HepG2 (cell line): ENCODE data around the gene NEURL4. TPM values are rescaled to one million over a fixed set of nuclear protein-coding genes. Genes with fewer than 3 reads are reported as not detected.

Source experiments
- ATAC-seq: fragments of 200-7000 bp; cut with Tn5 transposase; 3 replicates; pipeline ENCODE4 v1.9.1; 2020; ENCODE audit warnings: mild to moderate bottlenecking, moderate library complexity
- BruUV-seq: library from RNA; stranded (reverse); fragments of 400-500 nt; replicated peaks from 2 replicates; lab custom pipeline; 2021; lab: Mats Ljungman, UMichigan
- CTCF ChIA-PET: fragments of 300-600 bp; formaldehyde crosslinking; extraction: SDS; loops from one replicate; lab custom pipeline; 2021; ENCODE audit warnings: low total read pairs, inconsistent platforms, low intra/inter-chr PET ratio; lab: Yijun Ruan, JAX
- POLR2A ChIA-PET: fragments of 350-600 bp; sonication (Branson Sonifier 250); formaldehyde crosslinking; loops from one replicate; lab custom pipeline; 2020; ENCODE audit warnings: antibody characterized with exemption, inconsistent platforms; lab: Yijun Ruan, JAX
- DNase-seq: peaks from one replicate; pipeline ENCODE4 v3.0.0-alpha.2; 2015; ENCODE audit warnings: low spot score
- FAIRE-seq: peaks from 3 replicates; lab custom pipeline; 2011; peaks lifted over from hg19 to GRCh38; lab: Jason Lieb, UNC
- H2AFZ ChIP-seq: one replicate; pipeline ENCODE4 v1.6.1; 2011; ENCODE audit warnings: low read length, inconsistent platforms
- H3K27ac ChIP-seq: fragments of 300-600 bp; 3 replicates; pipeline ENCODE4 v1.8.0; 2011; ENCODE audit warnings: mixed run types, mild to moderate bottlenecking, mixed read lengths, low read length, inconsistent platforms; ENCODE audit not compliant: insufficient read depth; ENCODE audit errors: extremely low read length
- H3K27me3 ChIP-seq, 2 experiments: fragments of 200-600 bp in 1 of 2; 2 replicates in 1 of 2; 3 replicates in 1 of 2; pipeline versions ENCODE4 v1.6.0 to v1.8.0; 2011; ENCODE audit warnings: low read length in 2 of 2, mild to moderate bottlenecking in 2 of 2, moderate library complexity in 2 of 2, inconsistent platforms in 1 of 2; ENCODE audit not compliant: insufficient read depth in 2 of 2, control insufficient read depth in 1 of 2
- H3K36me3 ChIP-seq, 2 experiments: fragments of 200-600 bp in 1 of 2; replicated peaks in 1 of 2; 2 replicates in 1 of 2; 3 replicates in 1 of 2; pipeline versions ENCODE4 v1.5.1 to v1.8.0; 2011; ENCODE audit warnings: low read length in 2 of 2, inconsistent platforms in 1 of 2; ENCODE audit not compliant: insufficient read depth in 2 of 2, control insufficient read depth in 1 of 2
- H3K4me1 ChIP-seq: 2 replicates; pipeline ENCODE4 v1.5.1; 2012; ENCODE audit warnings: low read length, inconsistent platforms; ENCODE audit not compliant: insufficient read depth
- H3K4me2 ChIP-seq: 2 replicates; pipeline ENCODE4 v1.6.0; 2011; ENCODE audit warnings: low read depth, low read length, inconsistent platforms
- H3K4me3 ChIP-seq, 3 experiments: fragments of 200-600 bp in 1 of 3; sonication (generic), shearing (Covaris generic) in 1 of 3; replicated peaks in 1 of 3; 2 replicates each; pipeline ENCODE4 v1.5.1; 2011 to 2016; ENCODE audit warnings: low read length in 3 of 3, inconsistent platforms in 2 of 3, low read depth in 2 of 3, mild to moderate bottlenecking in 2 of 3, control low read depth in 1 of 3, mixed read lengths in 1 of 3; ENCODE audit not compliant: insufficient read depth in 1 of 3
- H3K79me2 ChIP-seq: one replicate; pipeline ENCODE4 v1.6.1; 2011; ENCODE audit warnings: low read length, inconsistent platforms; ENCODE audit not compliant: insufficient read depth
- H3K9ac ChIP-seq: 2 replicates; pipeline ENCODE4 v1.6.0; 2011; ENCODE audit warnings: mild to moderate bottlenecking, low read depth, low read length, inconsistent platforms; ENCODE audit not compliant: insufficient read depth
- H3K9me3 ChIP-seq: 2 replicates; pipeline ENCODE4 v1.5.1; 2012; ENCODE audit warnings: mild to moderate bottlenecking, low read length
- H4K20me1 ChIP-seq: 2 replicates; pipeline ENCODE4 v1.6.0; 2011; ENCODE audit warnings: inconsistent platforms, mild to moderate bottlenecking, low read length, moderate library complexity; ENCODE audit not compliant: insufficient read depth
- CREB1 ChIP-seq, 2 experiments: fragments of 450-650 bp in 1 of 2; IDR thresholded peaks; 2 replicates each; pipeline ENCODE4 v1.6.1; 2016 to 2017; ENCODE audit warnings: control low read depth in 1 of 2, mild to moderate bottlenecking in 1 of 2, missing compliant biosample characterization in 1 of 2, missing genetic modification characterization in 1 of 2
- FOXJ3 ChIP-seq: sonication (generic); formaldehyde crosslinking; IDR thresholded peaks from 2 replicates; pipeline ENCODE4 v1.4.0; 2020; ENCODE audit warnings: missing genetic modification reagents, mild to moderate bottlenecking, borderline replicate concordance
- HDAC2 ChIP-seq: sonication (generic); formaldehyde crosslinking; IDR thresholded peaks from 2 replicates; pipeline ENCODE4 v1.4.0; 2020; ENCODE audit warnings: missing genetic modification reagents
- NCOA5 ChIP-seq: sonication (generic); formaldehyde crosslinking; IDR thresholded peaks from 2 replicates; pipeline ENCODE4 v1.4.0; 2020; ENCODE audit warnings: missing genetic modification reagents
- TBX3 ChIP-seq: fragments of 450-650 bp; IDR thresholded peaks from 2 replicates; pipeline ENCODE4 v1.6.1; 2017; ENCODE audit warnings: antibody characterized with exemption, mild to moderate bottlenecking, inconsistent platforms, borderline replicate concordance
- ZNF124 ChIP-seq: sonication (generic); formaldehyde crosslinking; IDR thresholded peaks from 2 replicates; pipeline ENCODE4 v1.4.0; 2020; ENCODE audit warnings: missing genetic modification reagents
- ZNF20 ChIP-seq: sonication (generic); formaldehyde crosslinking; IDR thresholded peaks from 2 replicates; pipeline ENCODE4 v1.4.0; 2020; ENCODE audit warnings: mild to moderate bottlenecking, moderate library complexity, missing genetic modification reagents
- ZNF572 ChIP-seq: sonication (generic); formaldehyde crosslinking; IDR thresholded peaks from 2 replicates; pipeline ENCODE4 v1.5.1; 2020; ENCODE audit warnings: mild to moderate bottlenecking, missing genetic modification reagents
- ZNF598 ChIP-seq: sonication (generic); formaldehyde crosslinking; IDR thresholded peaks from 2 replicates; pipeline ENCODE4 v1.5.1; 2020; ENCODE audit warnings: mild to moderate bottlenecking, missing genetic modification reagents, borderline replicate concordance
- ZNF607 ChIP-seq: sonication (generic); formaldehyde crosslinking; IDR thresholded peaks from 2 replicates; pipeline ENCODE4 v1.5.1; 2020; ENCODE audit warnings: missing genetic modification reagents, mild to moderate bottlenecking, borderline replicate concordance
- ZZZ3 ChIP-seq: sonication (generic); formaldehyde crosslinking; IDR thresholded peaks from 2 replicates; pipeline ENCODE4 v1.4.0; 2020; ENCODE audit warnings: missing genetic modification reagents, mild to moderate bottlenecking, borderline replicate concordance
- WGBS: methylation state at CpG from one replicate; pipeline ENCODE4 v1.1.6; 2017; ENCODE audit warnings: low lambda C conversion rate; 5-methylcytosine and 5-hydroxymethylcytosine counted together
- in situ Hi-C: cut with HindIII; loops from 2 replicates; pipeline ENCODE4 v1.10.0; 2017; ENCODE audit warnings: low pct_unique_long_range_greater_than_20kb; ENCODE audit not compliant: extremely low pct_ligation_motif_present
- intact Hi-C: fragments of 100-400 bp; cut with micrococcal nuclease; formaldehyde crosslinking; loops from one replicate; pipeline ENCODE4 v1.10.0; 2022; ENCODE audit not compliant: unreplicated experiment
- polyA plus RNA-seq, 8 experiments: library from polyadenylated mRNA; depleted of rRNA in 3 of 8; stranded (reverse) in 7 of 8; unstranded in 1 of 8; fragments of >200 nt; fragmentation: Illumina TruSeq in 4 of 8; extraction: Trizol in 4 of 8; gene quantifications; 2 replicates each; pipeline versions ENCODE4 v1.2.1 to v1.2.3, GENCODE V29; 2011 to 2016; ENCODE audit warnings: low read depth in 4 of 8, missing spikeins in 1 of 8, mixed read lengths in 1 of 8; ENCODE audit not compliant: insufficient read depth in 1 of 8
- total RNA-seq, 5 experiments: library from RNA; depleted of rRNA; stranded (reverse); fragments of >200 nt; fragmentation: Illumina TruSeq; extraction: Trizol; gene quantifications; 2 replicates each; pipeline ENCODE4 v1.2.3, GENCODE V29; 2016; ENCODE audit warnings: low read depth in 1 of 5
- TF ChIP-seq, protein P1 (sequence below): sonication (generic); formaldehyde crosslinking; IDR thresholded peaks from 2 replicates; pipeline ENCODE4 v1.9.0; 2021; ENCODE audit warnings: mild to moderate bottlenecking, missing genetic modification reagents

NEURL4 gene
- total and polyA plus RNA-seq, 2 of the 13 experiments (the other 11 are each of a cell fraction or from before 2014, with no cell fraction given), result 14.8 to 15.7 TPM

DNA sequence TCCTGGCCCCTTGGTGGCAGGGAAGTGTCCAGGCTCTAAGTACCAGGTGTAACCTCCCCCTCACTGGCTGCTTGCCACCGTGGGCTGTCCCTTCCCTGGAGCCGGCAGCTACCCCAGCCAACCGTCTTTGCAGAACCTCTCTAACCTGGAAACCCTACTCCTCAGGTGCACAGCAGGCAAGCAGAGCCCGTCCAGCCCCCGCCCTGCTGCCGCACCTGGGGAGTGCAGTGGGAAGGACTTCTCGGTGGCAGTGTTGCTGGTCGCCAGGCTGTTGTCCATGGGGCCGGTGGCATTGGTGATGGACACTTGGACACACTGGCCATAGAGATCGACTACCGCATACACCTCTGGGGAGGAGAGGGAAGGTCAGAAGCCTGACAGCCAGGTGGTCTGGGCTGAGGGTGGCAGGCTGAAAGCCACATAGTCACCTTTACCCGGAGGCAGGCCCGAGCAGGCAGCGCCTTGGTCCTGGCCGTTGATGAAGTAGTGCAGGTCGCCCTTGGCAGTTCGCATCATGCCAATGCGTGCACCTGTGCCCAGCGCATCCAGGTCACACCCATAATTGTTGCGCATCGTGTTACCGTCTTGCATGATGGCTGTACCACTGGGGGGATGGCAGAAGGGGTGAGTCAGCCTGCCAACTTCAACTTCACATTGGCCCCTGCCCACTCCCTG lies 6.5 kb downstream of the NEURL4 start (continued):
- TF ChIP-seq FOXJ3 (CRISPR knock-in tag) (no peak), NCOA5 (no peak), ZNF607 (no peak), TBX3 (no peak), ZZZ3 (no peak), CREB1 (IDR thresholded peaks at IDR 0.05) (no peak), CREB1 (CRISPR knock-in tag; IDR thresholded peaks at IDR 0.05) (no peak), ZNF598 (CRISPR knock-in tag) (no peak), HDAC2 (CRISPR knock-in tag) (no peak), ZNF124 (CRISPR knock-in tag) (no peak)
- TF ChIP-seq, all 625 proteins: peak for 0

- Histone ChIP-seq H3K79me2 (no peaks in the 10 kb centered on the region), H3K27me3 (no peaks in the 10 kb centered on the region), H3K4me1 (no peaks in the 10 kb centered on the region), H4K20me1 (no peaks in the 10 kb centered on the region), H3K27ac (no peak overlapping the region), H2AFZ (no peak overlapping the region), H3K9ac (no peak overlapping the region), H3K36me3 (peaks cover 26 to 74% of the 10 kb centered on the region in 2 experiments), H3K9me3 (no peaks in the 10 kb centered on the region), H3K4me3 (no peak overlapping the region), H3K4me2 (no peak overlapping the region)
- BruUV-seq, result no TSS peak
- DNase-seq (no peak), ATAC-seq (no peak), FAIRE-seq (no peak)
- in situ Hi-C loops, result no loop called here
- intact Hi-C loops, result no loop called here
- 95% methylated on average over 15 of the region's 15 CpGs for WGBS
- ChIA-PET POLR2A (no interaction called here), CTCF (no interaction called here)
- TF ChIP-seq ZNF20, result no peak
- TF ChIP-seq ZNF572 (CRISPR knock-in tag), result no peak
- TF ChIP-seq, protein P1, sequence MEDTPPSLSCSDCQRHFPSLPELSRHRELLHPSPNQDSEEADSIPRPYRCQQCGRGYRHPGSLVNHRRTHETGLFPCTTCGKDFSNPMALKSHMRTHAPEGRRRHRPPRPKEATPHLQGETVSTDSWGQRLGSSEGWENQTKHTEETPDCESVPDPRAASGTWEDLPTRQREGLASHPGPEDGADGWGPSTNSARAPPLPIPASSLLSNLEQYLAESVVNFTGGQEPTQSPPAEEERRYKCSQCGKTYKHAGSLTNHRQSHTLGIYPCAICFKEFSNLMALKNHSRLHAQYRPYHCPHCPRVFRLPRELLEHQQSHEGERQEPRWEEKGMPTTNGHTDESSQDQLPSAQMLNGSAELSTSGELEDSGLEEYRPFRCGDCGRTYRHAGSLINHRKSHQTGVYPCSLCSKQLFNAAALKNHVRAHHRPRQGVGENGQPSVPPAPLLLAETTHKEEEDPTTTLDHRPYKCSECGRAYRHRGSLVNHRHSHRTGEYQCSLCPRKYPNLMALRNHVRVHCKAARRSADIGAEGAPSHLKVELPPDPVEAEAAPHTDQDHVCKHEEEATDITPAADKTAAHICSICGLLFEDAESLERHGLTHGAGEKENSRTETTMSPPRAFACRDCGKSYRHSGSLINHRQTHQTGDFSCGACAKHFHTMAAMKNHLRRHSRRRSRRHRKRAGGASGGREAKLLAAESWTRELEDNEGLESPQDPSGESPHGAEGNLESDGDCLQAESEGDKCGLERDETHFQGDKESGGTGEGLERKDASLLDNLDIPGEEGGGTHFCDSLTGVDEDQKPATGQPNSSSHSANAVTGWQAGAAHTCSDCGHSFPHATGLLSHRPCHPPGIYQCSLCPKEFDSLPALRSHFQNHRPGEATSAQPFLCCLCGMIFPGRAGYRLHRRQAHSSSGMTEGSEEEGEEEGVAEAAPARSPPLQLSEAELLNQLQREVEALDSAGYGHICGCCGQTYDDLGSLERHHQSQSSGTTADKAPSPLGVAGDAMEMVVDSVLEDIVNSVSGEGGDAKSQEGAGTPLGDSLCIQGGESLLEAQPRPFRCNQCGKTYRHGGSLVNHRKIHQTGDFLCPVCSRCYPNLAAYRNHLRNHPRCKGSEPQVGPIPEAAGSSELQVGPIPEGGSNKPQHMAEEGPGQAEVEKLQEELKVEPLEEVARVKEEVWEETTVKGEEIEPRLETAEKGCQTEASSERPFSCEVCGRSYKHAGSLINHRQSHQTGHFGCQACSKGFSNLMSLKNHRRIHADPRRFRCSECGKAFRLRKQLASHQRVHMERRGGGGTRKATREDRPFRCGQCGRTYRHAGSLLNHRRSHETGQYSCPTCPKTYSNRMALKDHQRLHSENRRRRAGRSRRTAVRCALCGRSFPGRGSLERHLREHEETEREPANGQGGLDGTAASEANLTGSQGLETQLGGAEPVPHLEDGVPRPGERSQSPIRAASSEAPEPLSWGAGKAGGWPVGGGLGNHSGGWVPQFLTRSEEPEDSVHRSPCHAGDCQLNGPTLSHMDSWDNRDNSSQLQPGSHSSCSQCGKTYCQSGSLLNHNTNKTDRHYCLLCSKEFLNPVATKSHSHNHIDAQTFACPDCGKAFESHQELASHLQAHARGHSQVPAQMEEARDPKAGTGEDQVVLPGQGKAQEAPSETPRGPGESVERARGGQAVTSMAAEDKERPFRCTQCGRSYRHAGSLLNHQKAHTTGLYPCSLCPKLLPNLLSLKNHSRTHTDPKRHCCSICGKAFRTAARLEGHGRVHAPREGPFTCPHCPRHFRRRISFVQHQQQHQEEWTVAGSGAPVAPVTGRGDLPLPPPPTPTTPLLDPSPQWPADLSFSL (CRISPR knock-in tag), result no peak
Measured at GRCh38 chr17:7321466-7321865, 7.7 kb downstream of the NEURL4 start.
